Body of pancreas (tissue), 4 donors: Measurements from ENCODE around the gene DESI2.

ENCODE experiments used
- CTCF ChIP-seq, 7 experiments: fragments of 450-650 bp in 4 of 7; fragments of 200-600 bp in 3 of 7; sonication (generic) in 3 of 7; IDR thresholded peaks; one replicate each; pipeline ENCODE4 v1.5.1; 2016 to 2019; ENCODE audit warnings: antibody characterized with exemption in 7 of 7
- POLR2A ChIP-seq, 3 donors: fragments of 450-650 bp; IDR thresholded peaks; one replicate each; pipeline ENCODE4 v1.6.1; 2016; ENCODE audit warnings: antibody characterized with exemption in 3 of 3, mild to moderate bottlenecking in 2 of 3

GRCh38 chr1:244654108-244655038 lies 1.4 kb downstream of the DESI2 start:
- TF ChIP-seq CTCF (IDR thresholded peaks at IDR 0.05) (no peak), POLR2A (IDR thresholded peaks at IDR 0.05) (no peak)
